Stomach smooth muscle (tissue), 2 donors: Measurements from ENCODE around the gene RPP14.
"Not testable (repeated sequence)": the region's sequence is repeated elsewhere in the genome, so short reads cannot be mapped to it uniquely, and the experiment has no call there.

ENCODE experiments used
- H3K27ac ChIP-seq: one replicate; pipeline ENCODE4 v1.7.0; 2013; ENCODE audit warnings: mild to moderate bottlenecking, low read length, inconsistent platforms
- H3K27me3 ChIP-seq, 2 donors: one replicate each; pipeline ENCODE4 v1.7.0; 2013; ENCODE audit warnings: low read length in 2 of 2; ENCODE audit not compliant: insufficient read depth in 2 of 2, control insufficient read depth in 1 of 2
- H3K36me3 ChIP-seq, 2 donors: one replicate each; pipeline ENCODE4 v1.7.0; 2013; ENCODE audit warnings: low read length in 2 of 2; ENCODE audit not compliant: control insufficient read depth in 2 of 2, insufficient read depth in 2 of 2
- H3K4me1 ChIP-seq: one replicate; pipeline ENCODE4 v1.7.0; 2013; ENCODE audit warnings: low read length; ENCODE audit not compliant: control insufficient read depth, insufficient read depth
- H3K4me3 ChIP-seq, 2 donors: one replicate each; pipeline ENCODE4 v1.7.0; 2013; ENCODE audit warnings: low read length in 2 of 2
- H3K9ac ChIP-seq, 2 donors: one replicate each; pipeline ENCODE4 v1.7.0; 2013; ENCODE audit warnings: low read length in 2 of 2, mild to moderate bottlenecking in 1 of 2
- H3K9me3 ChIP-seq, 2 donors: one replicate each; pipeline ENCODE4 v1.7.0; 2013; ENCODE audit warnings: low read length in 2 of 2; ENCODE audit not compliant: control insufficient read depth in 2 of 2
- donor health status: healthy.
- donor health status: Pancreatic carcinoma.

RPP14 gene

GRCh38 chr3:58271901-58272501 is 34.0 kb upstream of the RPP14 start:
- Histone ChIP-seq H3K9ac (no peak overlapping the region), H3K27me3 (no peaks in the 10 kb centered on the region), H3K9me3 (no peaks in the 10 kb centered on the region), H3K4me3 (no peak overlapping the region), H3K36me3 (peaks cover 5 to 16% of the 10 kb centered on the region in 2 donors), H3K4me1 (no peaks in the 10 kb centered on the region), H3K27ac (no peak overlapping the region)

DNA sequence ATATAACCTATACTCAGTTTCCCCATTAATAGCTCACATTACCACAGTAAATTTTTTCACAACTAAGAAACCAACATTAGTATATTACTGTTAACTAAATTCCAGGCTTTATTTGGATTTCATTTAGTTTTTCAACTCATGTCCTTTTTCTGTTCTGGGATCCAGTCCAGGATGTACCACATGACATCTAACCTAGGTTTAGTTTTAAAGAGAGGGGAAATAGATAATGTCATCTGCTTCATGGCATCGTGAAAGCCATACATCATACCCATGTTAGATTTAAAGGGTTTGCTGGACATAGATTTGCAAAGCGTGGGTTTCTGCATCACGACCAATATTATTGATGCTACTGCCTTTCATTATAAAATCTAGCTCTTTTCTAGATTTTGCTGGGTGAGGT is 33.2 kb upstream of the RPP14 start:
- H3K9me3 ChIP-seq = no peaks in the 10 kb centered on the region
- H3K9ac ChIP-seq = no peak overlapping the region
- no peaks in the 10 kb centered on the region for H3K4me1 ChIP-seq
- H3K27ac ChIP-seq = no peak overlapping the region
- no peak overlapping the region for H3K4me3 ChIP-seq
- no peaks in the 10 kb centered on the region for H3K27me3 ChIP-seq
- peaks cover 5 to 14% of the 10 kb centered on the region in 2 donors for H3K36me3 ChIP-seq

GRCh38 chr3:58273362-58273761 is 32.7 kb upstream of the RPP14 start:
- H3K9me3 ChIP-seq, H3K4me3 ChIP-seq, H3K4me1 ChIP-seq, H3K27ac ChIP-seq, H3K27me3 ChIP-seq, H3K9ac ChIP-seq: not testable (repeated sequence)
- H3K36me3 ChIP-seq = peaks cover 5 to 12% of the 10 kb centered on the region in 2 donors

DNA sequence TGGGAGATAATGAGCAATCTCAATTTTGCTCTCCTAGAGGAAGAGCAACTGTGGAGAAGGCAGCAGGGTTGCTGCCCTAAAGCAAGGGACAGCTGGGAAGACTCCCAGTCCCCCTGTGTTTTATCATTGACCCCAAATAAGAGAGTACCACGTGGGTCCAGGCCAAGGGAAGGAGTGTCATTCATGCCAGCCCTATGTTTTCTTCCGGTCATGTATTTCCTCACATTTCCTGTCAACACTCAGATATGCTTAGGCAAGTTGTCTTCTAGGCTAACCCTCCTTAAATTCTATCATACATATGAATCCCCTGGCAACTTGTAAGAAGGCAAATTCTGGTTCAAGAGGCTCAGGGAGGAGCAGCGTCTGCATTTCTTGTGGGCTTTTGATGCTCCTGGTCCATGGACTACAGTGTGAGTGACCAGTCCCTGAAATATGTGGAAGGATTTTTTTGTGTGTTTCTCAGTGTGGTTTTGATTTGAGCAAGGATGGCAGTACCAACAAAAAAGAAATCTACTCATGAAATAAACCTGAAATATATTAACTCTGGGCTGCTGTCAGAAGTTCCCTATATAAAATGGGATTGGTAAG is 31.9 kb upstream of the RPP14 start:
- no peaks in the 10 kb centered on the region for H3K27me3 ChIP-seq

DNA sequence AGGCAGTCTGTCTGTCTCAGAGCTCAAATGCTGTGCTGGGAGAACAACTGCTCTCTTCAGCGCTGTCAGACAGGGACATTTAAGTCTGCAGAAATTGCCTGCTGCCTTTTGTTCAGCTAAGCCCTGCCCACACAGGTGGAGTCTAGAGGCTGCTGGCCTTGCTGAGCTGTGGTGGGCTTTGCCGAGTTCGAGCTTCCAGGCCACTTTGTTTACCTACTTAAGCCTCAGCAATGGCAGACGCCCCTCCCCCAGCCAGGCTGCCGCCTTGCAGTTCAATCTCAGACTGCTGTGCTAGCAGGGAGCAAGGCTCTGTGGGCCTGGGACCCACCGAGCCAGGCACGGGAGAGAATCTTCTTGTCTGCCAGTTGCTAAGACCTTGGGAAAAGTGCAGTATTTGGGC is 25.0 kb upstream of the RPP14 start:
- H3K27ac ChIP-seq = no peak overlapping the region
- H3K9me3 ChIP-seq = no peaks in the 10 kb centered on the region
- H3K27me3 ChIP-seq = no peaks in the 10 kb centered on the region
- peaks cover 5 to 7% of the 10 kb centered on the region in 2 donors for H3K36me3 ChIP-seq
- no peaks in the 10 kb centered on the region for H3K4me1 ChIP-seq
- H3K9ac ChIP-seq = no peak overlapping the region
- H3K4me3 ChIP-seq = no peak overlapping the region

More for the DNA sequence above, 31.9 kb upstream of the RPP14 start:
- Histone ChIP-seq H3K36me3 (peaks cover 5 to 8% of the 10 kb centered on the region in 2 donors), H3K4me3 (no peak overlapping the region), H3K9me3 (no peaks in the 10 kb centered on the region), H3K27ac (no peak overlapping the region), H3K4me1 (no peaks in the 10 kb centered on the region), H3K9ac (no peak overlapping the region)

- no peak overlapping the region for H3K9ac ChIP-seq
- H3K4me1 ChIP-seq = no peaks in the 10 kb centered on the region
- H3K36me3 ChIP-seq = peaks cover 13 to 16% of the 10 kb centered on the region in 2 donors
- H3K27ac ChIP-seq = no peak overlapping the region
- H3K27me3 ChIP-seq = no peaks in the 10 kb centered on the region
- no peak overlapping the region for H3K4me3 ChIP-seq
- H3K9me3 ChIP-seq = no peaks in the 10 kb centered on the region
Observed at GRCh38 chr3:58285334-58285733, 20.7 kb upstream of the RPP14 start.

DNA sequence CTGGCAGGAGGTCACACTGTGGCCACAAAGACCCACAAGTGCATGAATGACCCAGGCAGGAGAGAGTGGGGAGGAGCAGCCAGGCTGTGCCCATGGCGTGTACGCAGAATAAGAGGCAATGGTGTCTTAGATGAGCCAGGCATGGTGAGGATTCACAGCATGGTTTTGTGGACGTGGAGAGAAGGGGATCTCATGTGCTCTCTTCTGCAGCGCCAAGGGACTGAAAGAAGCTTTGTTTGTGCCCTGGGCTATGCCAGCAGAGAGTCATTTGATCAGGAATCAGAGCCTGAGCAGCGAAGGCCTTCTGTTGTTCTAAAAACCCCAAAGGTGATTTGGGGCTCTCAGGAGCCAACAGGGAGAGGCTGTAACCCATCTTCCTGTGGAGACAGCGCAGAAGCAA is 18.7 kb upstream of the RPP14 start:
- H3K9ac ChIP-seq = no peak overlapping the region
- no peak overlapping the region for H3K4me3 ChIP-seq
- H3K36me3 ChIP-seq = peaks cover 13 to 16% of the 10 kb centered on the region in 2 donors
- no peaks in the 10 kb centered on the region for H3K27me3 ChIP-seq
- no peaks in the 10 kb centered on the region for H3K4me1 ChIP-seq
- H3K9me3 ChIP-seq = no peaks in the 10 kb centered on the region
- no peak overlapping the region for H3K27ac ChIP-seq

DNA sequence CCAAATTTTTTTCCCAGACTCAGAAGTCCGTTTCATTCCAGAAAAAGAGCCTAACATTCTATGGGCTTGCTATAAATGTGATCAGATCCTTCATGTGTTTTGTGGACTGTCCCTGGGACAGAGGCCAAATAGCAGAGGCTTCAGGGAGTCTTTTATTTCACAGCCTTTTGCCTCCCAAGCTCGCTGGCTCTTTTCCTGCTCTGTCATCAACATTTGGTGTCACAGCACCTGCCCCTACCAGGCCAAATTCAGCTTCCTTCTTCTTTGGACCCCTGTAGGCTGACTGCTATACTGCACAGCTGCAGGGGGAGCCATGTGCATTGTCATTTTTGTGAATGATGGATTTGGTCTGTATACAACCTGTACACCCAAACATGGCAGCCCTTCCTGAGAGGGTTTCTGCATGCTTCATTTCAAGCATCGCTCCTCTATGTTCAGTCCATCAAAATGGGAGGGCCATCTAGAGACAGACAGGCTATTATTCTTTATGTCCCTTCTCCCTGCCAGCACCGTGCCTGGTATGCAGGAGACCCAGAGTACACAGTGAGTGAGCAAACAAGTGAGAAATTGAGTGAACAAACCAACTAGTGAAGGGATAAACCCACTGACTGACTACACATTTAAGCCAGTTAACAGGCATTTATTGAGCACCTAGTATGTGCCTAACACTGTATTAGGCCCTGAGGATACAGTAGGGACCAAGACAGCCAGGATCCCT is 17.9 kb upstream of the RPP14 start:
- Histone ChIP-seq H3K9ac (no peak overlapping the region), H3K36me3 (peaks cover 13 to 16% of the 10 kb centered on the region in 2 donors), H3K27ac (no peak overlapping the region), H3K4me1 (no peaks in the 10 kb centered on the region), H3K9me3 (no peaks in the 10 kb centered on the region), H3K4me3 (no peak overlapping the region), H3K27me3 (no peaks in the 10 kb centered on the region)

DNA sequence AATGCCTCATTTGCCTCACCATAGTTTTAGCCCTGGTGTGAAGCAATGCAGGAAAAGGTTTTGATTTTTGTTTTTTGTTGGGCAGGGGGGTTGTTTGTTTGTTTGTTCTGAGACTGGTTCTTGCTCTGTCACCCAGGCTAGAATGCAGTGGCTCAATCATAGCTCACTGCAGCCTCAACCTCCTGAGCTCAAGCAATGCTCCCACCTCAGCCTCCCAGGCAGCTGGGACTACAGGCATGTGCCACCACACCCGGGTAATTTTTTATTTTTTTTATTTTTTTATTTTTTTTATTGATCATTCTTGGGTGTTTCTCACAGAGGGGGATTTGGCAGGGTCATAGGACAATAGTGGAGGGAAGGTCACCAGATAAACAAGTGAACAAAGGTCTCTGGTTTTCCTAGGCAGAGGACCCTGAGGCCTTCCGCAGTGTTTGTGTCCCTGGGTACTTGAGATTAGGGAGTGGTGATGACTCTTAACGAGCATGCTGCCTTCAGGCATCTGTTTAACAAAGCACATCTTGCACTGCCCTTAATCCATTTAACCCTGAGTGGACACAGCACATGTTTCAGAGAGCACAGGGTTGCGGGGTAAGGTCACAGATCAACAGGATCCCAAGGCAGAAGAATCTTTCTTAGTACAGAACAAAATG is 17.0 kb upstream of the RPP14 start:
- H3K4me1 ChIP-seq, H3K27ac ChIP-seq: not testable (repeated sequence)
- peaks cover 13 to 14% of the 10 kb centered on the region in 2 donors for H3K36me3 ChIP-seq

GRCh38 chr3:58290446-58290845 is 15.6 kb upstream of the RPP14 start:
- H3K9ac ChIP-seq, H3K4me3 ChIP-seq, H3K4me1 ChIP-seq, H3K27ac ChIP-seq, H3K9me3 ChIP-seq, H3K27me3 ChIP-seq: not testable (repeated sequence)
- H3K36me3 ChIP-seq = peaks cover 9 to 10% of the 10 kb centered on the region in 2 donors

More for the DNA sequence above, 17.0 kb upstream of the RPP14 start:
- H3K9ac ChIP-seq, H3K27me3 ChIP-seq, H3K9me3 ChIP-seq, H3K4me3 ChIP-seq: not testable (repeated sequence)
